GM10248 (cell line): Measurements from ENCODE around the gene RERE.
"Not testable (repeated sequence)": the region's sequence is repeated elsewhere in the genome, so short reads cannot be mapped to it uniquely, and the experiment has no call there.

ENCODE experiments used
- CTCF ChIA-PET: fragments of 300-600 bp; sonication (Branson Sonifier 250); formaldehyde crosslinking; extraction: SDS; loops from one replicate; lab custom pipeline; 2021; ENCODE audit warnings: antibody characterized with exemption; lab: Yijun Ruan, JAX
- POLR2A ChIA-PET: fragments of 350-650 bp; sonication (Branson Sonifier 250); formaldehyde crosslinking; extraction: SDS; loops from one replicate; lab custom pipeline; 2020; ENCODE audit warnings: antibody characterized with exemption; lab: Yijun Ruan, JAX
- DNase-seq: peaks from one replicate; pipeline ENCODE4 v3.0.0; 2012; ENCODE audit errors: extremely low spot score
- CTCF ChIP-seq: IDR thresholded peaks from 2 replicates; pipeline ENCODE4 v1.5.1; 2012; ENCODE audit warnings: mild to moderate bottlenecking, low read depth; ENCODE audit errors: extremely low read depth, missing control alignments, control extremely low read depth

RERE gene

DNA sequence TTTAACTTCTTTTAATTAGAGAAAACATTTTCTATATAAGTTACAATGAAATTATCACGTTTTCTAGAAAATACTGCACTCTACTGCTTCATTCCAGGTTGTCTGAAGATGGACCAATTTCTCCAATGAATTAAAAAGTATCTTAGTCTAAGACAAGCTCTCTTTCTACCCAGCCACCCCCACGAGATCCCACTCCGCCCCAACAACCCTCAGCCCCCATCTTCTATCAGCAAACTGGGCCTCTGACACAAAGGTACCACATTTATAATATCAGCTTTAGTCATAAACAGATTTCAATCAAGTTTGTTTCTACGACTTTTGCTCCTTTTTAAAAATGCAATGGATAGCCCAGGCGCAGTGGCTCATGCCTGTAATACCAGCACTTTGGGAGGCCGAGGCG lies 117.8 kb downstream of the RERE start:
- DNase-seq: no peak
- ChIA-PET POLR2A (no interaction called here), CTCF (interaction anchor here (0.9 to 2.2 kb wide), 4 partner anchors 8 to 150 kb away, joined by 3 to 10 read pairs (median 4); no protein-coding TSS in a partner anchor)
- no peak for TF ChIP-seq CTCF

GRCh38 chr1:8698937-8699447 lies 118.4 kb downstream of the RERE start:
- no peak for DNase-seq
- ChIA-PET POLR2A (no interaction called here), CTCF (interaction anchor here (0.6 to 2.2 kb wide), 5 partner anchors 8 to 150 kb away, joined by 3 to 10 read pairs (median 3); no protein-coding TSS in a partner anchor)
- TF ChIP-seq CTCF: no peak

DNA sequence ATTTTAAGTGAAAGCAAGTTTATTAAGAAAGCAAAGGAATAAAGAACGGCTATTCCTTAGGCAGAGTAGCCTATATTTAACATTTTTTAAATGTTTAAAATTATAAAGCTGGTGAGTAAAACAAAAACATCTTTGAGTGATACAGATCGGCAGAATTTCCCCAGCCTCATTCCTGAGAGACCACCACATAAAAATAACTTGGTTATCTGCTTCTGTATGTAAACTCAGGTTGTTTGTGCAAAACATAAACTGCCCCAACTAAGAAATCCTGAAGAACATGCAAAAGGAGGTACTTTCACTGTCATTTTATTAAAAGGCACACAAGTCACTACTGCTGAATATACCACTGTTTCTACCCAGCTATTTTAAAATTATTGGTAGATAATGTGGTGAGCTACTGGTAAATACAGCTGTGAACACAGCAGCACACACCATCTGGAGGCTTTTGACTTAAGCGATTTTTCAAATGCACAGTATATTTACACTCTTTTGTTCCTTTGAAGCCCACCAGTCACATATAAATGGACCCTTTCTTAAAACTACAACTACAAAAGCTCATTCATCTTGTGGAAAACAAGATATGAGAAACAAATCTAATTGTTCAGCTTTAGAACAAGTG lies 119.3 kb downstream of the RERE start:
- POLR2A ChIA-PET: interaction anchor here (0.6 kb wide), 1 partner anchor 15 kb away, joined by 4 read pairs; no protein-coding TSS in a partner anchor

GRCh38 chr1:8695442-8695841 lies 122.0 kb downstream of the RERE start:
- ChIA-PET POLR2A (interaction anchor here (0.7 kb wide), 1 partner anchor 48 kb away, joined by 3 read pairs; no protein-coding TSS in a partner anchor), CTCF (interaction anchor here (1.6 to 3.2 kb wide), 3 partner anchors 9 to 134 kb away, joined by 5 to 13 read pairs (median 6); no protein-coding TSS in a partner anchor)
- not testable (repeated sequence) for DNase-seq

More for the DNA sequence above, 119.3 kb downstream of the RERE start:
- TF ChIP-seq CTCF: no peak
- DNase-seq: no peak
- CTCF ChIA-PET: interaction anchor here (0.6 to 1.5 kb wide), 6 partner anchors 16 to 151 kb away, joined by 3 to 9 read pairs (median 3); no protein-coding TSS in a partner anchor

DNA sequence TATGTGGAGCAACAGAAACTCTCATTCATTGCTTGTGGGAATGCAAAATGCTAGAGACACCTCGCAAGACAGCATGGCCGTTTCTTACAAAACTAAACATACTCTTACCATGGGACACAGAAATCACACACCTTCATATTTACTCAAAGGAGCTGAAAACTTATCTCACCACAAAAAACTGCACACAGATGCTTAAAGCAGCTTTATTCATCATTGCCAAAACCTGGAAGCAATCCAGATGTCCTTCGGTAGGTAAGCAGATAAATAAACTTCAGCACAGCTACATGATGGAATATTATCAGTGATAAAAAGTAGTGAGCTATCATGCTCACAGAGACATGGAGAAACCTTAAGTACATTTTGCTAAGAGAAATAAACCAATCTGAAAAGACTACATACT lies 124.3 kb downstream of the RERE start:
- TF ChIP-seq CTCF: no peak
- ChIA-PET CTCF (interaction anchor here (0.9 to 1.5 kb wide), 2 partner anchors 23 to 84 kb away, joined by 3 to 4 read pairs; no protein-coding TSS in a partner anchor), POLR2A (no interaction called here)
- no peak for DNase-seq

GRCh38 chr1:8691662-8692061 lies 125.8 kb downstream of the RERE start:
- CTCF ChIA-PET: interaction anchor here (0.7 to 3.6 kb wide), 6 partner anchors 9 to 157 kb away, joined by 3 to 13 read pairs (median 10); no protein-coding TSS in a partner anchor
- no peak for TF ChIP-seq CTCF
- POLR2A ChIA-PET: no interaction called here
- no peak for DNase-seq

DNA sequence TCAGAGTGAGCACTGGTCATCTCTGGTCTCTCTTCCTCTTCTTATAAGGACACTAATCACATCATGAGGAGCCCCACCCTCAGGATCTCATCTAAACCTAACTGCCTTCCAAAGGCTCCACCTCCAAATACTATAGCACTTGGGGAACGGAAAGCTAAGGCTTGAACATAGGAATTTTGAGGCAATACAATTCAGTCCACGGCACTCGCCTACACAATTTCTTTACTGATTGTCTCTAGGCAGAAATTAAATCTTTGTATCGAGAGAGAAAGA lies 127.3 kb downstream of the RERE start:
- TF ChIP-seq CTCF: no peak
- no peak for DNase-seq
- CTCF ChIA-PET: interaction anchor here (0.8 to 3.6 kb wide), 9 partner anchors 10 to 159 kb away, joined by 3 to 13 read pairs (median 6); no protein-coding TSS in a partner anchor
- POLR2A ChIA-PET: no interaction called here
